ENCODE results near the gene GSK3B. TPM values are rescaled to one million over a fixed set of nuclear protein-coding genes. Genes with fewer than 3 reads are reported as not detected.
"Not testable (repeated sequence)": the region's sequence is repeated elsewhere in the genome, so short reads cannot be mapped to it uniquely, and the experiment has no call there.

GSK3B gene
- total RNA-seq, 1 donor from 2014 or later = 65.4 TPM

GRCh38 chr3:120064641-120065040, 29.6 kb downstream of the GSK3B start:
- Mint-ChIP-seq H3K36me3 (peaks cover 17% of the 10 kb centered on the region), H3K27ac (no peak overlapping the region)
- DNase-seq (ENCODE audit: low spot score in 2 of 2, unreplicated experiment in 2 of 2) = no peak

GRCh38 chr3:120062474-120062873, 31.8 kb downstream of the GSK3B start:
- DNase-seq (ENCODE audit: low spot score in 2 of 2, unreplicated experiment in 2 of 2) = no peak
- Mint-ChIP-seq H3K36me3 (peaks cover 13% of the 10 kb centered on the region), H3K4me3 (no peak overlapping the region), H3K27ac (no peak overlapping the region), H3K27me3 (ENCODE audit: low read depth) (no peaks in the 10 kb centered on the region), H3K9me3 (peaks cover 12% of the 10 kb centered on the region), H3K4me1 (peaks cover 4% of the 10 kb centered on the region)
- TF ChIP-seq CTCF (IDR thresholded peaks at IDR 0.05; ENCODE audit: unreplicated experiment) = no peak

More at GRCh38 chr3:120064641-120065040, 29.6 kb downstream of the GSK3B start:
- H3K4me3 Mint-ChIP-seq = no peak overlapping the region
- H3K27me3 Mint-ChIP-seq (ENCODE audit: low read depth) = no peaks in the 10 kb centered on the region
- TF ChIP-seq CTCF (IDR thresholded peaks at IDR 0.05; ENCODE audit: unreplicated experiment) = no peak
- H3K9me3 Mint-ChIP-seq = peaks cover 12% of the 10 kb centered on the region
- H3K4me1 Mint-ChIP-seq = peaks cover 4% of the 10 kb centered on the region

- no peak for DNase-seq (ENCODE audit: low spot score in 2 of 2, unreplicated experiment in 2 of 2)
- peaks cover 7% of the 10 kb centered on the region for H3K9me3 Mint-ChIP-seq
- H3K4me1 Mint-ChIP-seq = peaks cover 4% of the 10 kb centered on the region
- no peaks in the 10 kb centered on the region for H3K27me3 Mint-ChIP-seq (ENCODE audit: low read depth)
- TF ChIP-seq CTCF (IDR thresholded peaks at IDR 0.05; ENCODE audit: unreplicated experiment) = no peak
- H3K36me3 Mint-ChIP-seq = peaks cover 8% of the 10 kb centered on the region
- no peak overlapping the region for H3K4me3 Mint-ChIP-seq
- H3K27ac Mint-ChIP-seq = no peak overlapping the region
Observed at GRCh38 chr3:120059081-120059864, 35.0 kb downstream of the GSK3B start.

DNA sequence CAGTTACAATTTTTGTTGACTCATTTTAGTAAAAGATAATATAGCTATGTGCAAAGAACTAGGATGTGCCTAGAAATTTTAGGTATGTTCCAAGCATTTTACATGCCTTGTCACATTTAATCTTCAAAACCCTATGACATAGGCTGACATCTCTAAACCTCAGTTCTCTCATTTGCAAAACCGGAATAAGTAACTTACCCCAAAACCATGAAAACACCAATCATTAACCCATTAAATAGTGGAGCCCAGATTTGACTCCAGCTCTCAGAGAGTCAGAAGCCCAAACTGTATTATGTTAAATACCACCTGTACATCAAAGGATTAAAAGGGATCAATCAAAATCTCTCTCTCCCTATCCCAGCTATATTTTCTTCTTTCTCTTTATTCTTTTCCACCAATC, 36.6 kb downstream of the GSK3B start:
- DNase-seq (ENCODE audit: low spot score in 2 of 2, unreplicated experiment in 2 of 2) = no peak
- Mint-ChIP-seq H3K36me3 (peaks cover 15% of the 10 kb centered on the region), H3K9me3 (peaks cover 15% of the 10 kb centered on the region), H3K27ac (no peak overlapping the region), H3K4me3 (no peak overlapping the region), H3K27me3 (ENCODE audit: low read depth) (no peaks in the 10 kb centered on the region), H3K4me1 (peaks cover 6% of the 10 kb centered on the region)
- no peak for TF ChIP-seq CTCF (IDR thresholded peaks at IDR 0.05; ENCODE audit: unreplicated experiment)

- Mint-ChIP-seq H3K36me3 (peaks cover 15% of the 10 kb centered on the region), H3K27ac (no peak overlapping the region), H3K4me3 (no peak overlapping the region), H3K27me3 (ENCODE audit: low read depth) (no peaks in the 10 kb centered on the region), H3K4me1 (peaks cover 12% of the 10 kb centered on the region), H3K9me3 (peaks cover 15% of the 10 kb centered on the region)
- no peak for TF ChIP-seq CTCF (IDR thresholded peaks at IDR 0.05; ENCODE audit: unreplicated experiment)
- no peak for DNase-seq (ENCODE audit: low spot score in 2 of 2, unreplicated experiment in 2 of 2)
Observed at GRCh38 chr3:120057029-120057428, 37.2 kb downstream of the GSK3B start.

DNA sequence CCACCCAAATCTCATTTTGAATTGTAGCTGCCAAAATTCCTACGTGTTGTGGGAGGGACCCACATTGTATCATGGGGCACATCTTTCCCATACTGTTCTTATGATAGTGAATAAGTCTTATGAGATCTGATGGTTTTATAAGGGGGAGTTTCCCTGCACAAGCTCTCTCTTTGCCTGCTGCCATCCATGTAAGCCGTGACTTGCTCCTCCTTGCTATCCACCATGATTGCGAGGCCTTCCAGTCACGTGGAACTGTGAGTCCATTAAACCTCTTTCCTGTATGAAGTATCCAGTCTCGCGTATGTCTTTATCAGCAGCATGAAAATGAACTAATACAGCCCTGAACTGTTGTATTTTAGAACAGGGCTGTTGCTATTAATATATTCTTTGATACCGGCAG, 40.6 kb downstream of the GSK3B start:
- H3K27me3 Mint-ChIP-seq (ENCODE audit: low read depth); H3K4me3 Mint-ChIP-seq: not testable (repeated sequence)

More for the DNA sequence above, 40.6 kb downstream of the GSK3B start:
- H3K9me3 Mint-ChIP-seq = peaks cover 15% of the 10 kb centered on the region
- H3K27ac Mint-ChIP-seq; DNase-seq (ENCODE audit: low spot score in 2 of 2, unreplicated experiment in 2 of 2): not testable (repeated sequence)
- peaks cover 15% of the 10 kb centered on the region for H3K36me3 Mint-ChIP-seq
- peaks cover 27% of the 10 kb centered on the region for H3K4me1 Mint-ChIP-seq
